Panc1 (cell line): ENCODE results near the gene SSTR5. TPM values are rescaled to one million over a fixed set of nuclear protein-coding genes. Genes with fewer than 3 reads are reported as not detected.

Source experiments
- ATAC-seq: fragments of 200-7000 bp; cut with Tn5 transposase; 2 replicates; pipeline ENCODE4 v1.9.1; 2020; ENCODE audit warnings: mild to moderate bottlenecking, moderate library complexity
- BruUV-seq: library from RNA; stranded (reverse); fragments of 400-500 nt; replicated peaks from 2 replicates; lab custom pipeline; 2021; lab: Mats Ljungman, UMichigan
- CTCF ChIA-PET: fragments of 300-600 bp; sonication (Branson Sonifier 250); formaldehyde crosslinking; loops from one replicate; lab custom pipeline; 2022; ENCODE audit warnings: antibody characterized with exemption; lab: Charles Lee
- POLR2A ChIA-PET: fragments of 300-600 bp; sonication (Branson Sonifier 250); formaldehyde crosslinking; loops from one replicate; lab custom pipeline; 2022; ENCODE audit warnings: antibody characterized with exemption; lab: Charles Lee
- DNase-seq: peaks from one replicate; pipeline ENCODE4 v3.0.0-alpha.2; 2010; ENCODE audit warnings: low read depth, low spot score
- H3K27ac ChIP-seq: 2 replicates; pipeline ENCODE4 v1.5.1; 2011; ENCODE audit warnings: mild to moderate bottlenecking, low read length, inconsistent platforms
- H3K27me3 ChIP-seq: fragments of 200-500 bp; sonication (Bioruptor generic); 2 replicates; pipeline ENCODE4 v1.6.0; 2014; ENCODE audit warnings: low read length, inconsistent platforms; ENCODE audit not compliant: control insufficient read depth, insufficient read depth
- H3K36me3 ChIP-seq: fragments of 200-500 bp; sonication (Bioruptor generic); 2 replicates; pipeline ENCODE4 v1.5.1; 2014; ENCODE audit warnings: inconsistent platforms, mild to moderate bottlenecking, low read length, moderate library complexity; ENCODE audit not compliant: control insufficient read depth, insufficient read depth
- H3K4me1 ChIP-seq: 2 replicates; pipeline ENCODE4 v1.5.1; 2011; ENCODE audit warnings: inconsistent platforms, mild to moderate bottlenecking, low read length, moderate library complexity; ENCODE audit not compliant: control insufficient read depth, insufficient read depth
- H3K4me3 ChIP-seq, 2 experiments: 2 replicates each; pipeline ENCODE4 v1.5.1; 2011 to 2012; ENCODE audit warnings: low read depth in 2 of 2, low read length in 2 of 2, mild to moderate bottlenecking in 2 of 2, inconsistent platforms in 1 of 2, moderate library complexity in 1 of 2
- H3K9me3 ChIP-seq: fragments of 200-500 bp; sonication (Bioruptor generic); 2 replicates; pipeline ENCODE4 v1.5.1; 2014; ENCODE audit warnings: low read depth, mild to moderate bottlenecking, inconsistent platforms, low read length, moderate library complexity; ENCODE audit not compliant: control insufficient read depth, insufficient read depth
- POLR2AphosphoS5 ChIP-seq: IDR thresholded peaks from 2 replicates; pipeline ENCODE4 v1.6.1; 2012; ENCODE audit warnings: mild to moderate bottlenecking, low read depth, low read length, moderate library complexity
- SIN3A ChIP-seq: IDR thresholded peaks from 2 replicates; pipeline ENCODE4 v1.6.1; 2012; ENCODE audit warnings: low read depth, mild to moderate bottlenecking, low read length, moderate library complexity, borderline replicate concordance; ENCODE audit not compliant: insufficient read depth
- TCF7L2 ChIP-seq: IDR thresholded peaks from 2 replicates; pipeline ENCODE4 v1.6.1; 2011; ENCODE audit warnings: mild to moderate bottlenecking, low read depth, low read length, inconsistent platforms
- in situ Hi-C: cut with HindIII; loops from 2 replicates; pipeline ENCODE4 v1.10.0; 2016; ENCODE audit warnings: low sequenced_read_pairs, low pct_unique_long_range_greater_than_20kb
- intact Hi-C: fragments of 100-400 bp; cut with micrococcal nuclease; formaldehyde crosslinking; loops from one replicate; pipeline ENCODE4 v1.10.0; 2022; ENCODE audit not compliant: unreplicated experiment
- total RNA-seq: library from RNA; stranded (reverse); gene quantifications from one replicate; pipeline ENCODE4 v1.2.1, GENCODE V29; 2021; ENCODE audit not compliant: unreplicated experiment
- TF ChIP-seq, protein P1 (sequence below): fragments of 450-650 bp; IDR thresholded peaks from 2 replicates; pipeline ENCODE4 v1.5.1; 2017; ENCODE audit warnings: mild to moderate bottlenecking
- TF ChIP-seq, protein P2 (sequence below), 2 experiments: IDR thresholded peaks; 2 replicates each; pipeline ENCODE4 v1.6.1; 2011 to 2012; ENCODE audit warnings: low read depth in 2 of 2, control low read depth in 1 of 2, low read length in 1 of 2, mild to moderate bottlenecking in 1 of 2, moderate library complexity in 1 of 2; ENCODE audit not compliant: insufficient read depth in 1 of 2

SSTR5 gene
- total RNA-seq, 1 experiment from 2014 or later, result 2.8 TPM

DNA sequence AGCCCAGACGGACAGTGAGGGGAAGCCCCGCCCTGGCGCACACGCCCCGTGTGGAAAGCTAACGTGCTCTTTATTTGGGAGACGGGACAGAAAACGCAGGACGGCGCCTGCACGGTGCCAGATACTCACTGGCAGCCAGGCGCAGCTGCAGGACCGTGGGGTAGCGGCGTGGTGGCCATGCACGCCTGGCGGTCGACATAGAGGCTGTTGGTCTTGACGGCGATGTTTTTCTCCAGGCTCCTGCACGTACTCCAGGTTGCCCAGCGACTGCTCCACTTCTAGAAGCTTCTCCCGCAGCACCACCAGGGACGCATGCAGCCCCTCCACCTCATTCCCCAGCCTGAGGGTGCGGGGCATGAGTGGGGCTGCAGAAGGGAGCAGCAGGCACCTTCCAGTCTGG lies 28.6 kb downstream of the SSTR5 start:
- no peak overlapping the region for H3K27ac ChIP-seq
- intact Hi-C loops, result no loop called here
- ChIA-PET CTCF (no interaction called here), POLR2A (no interaction called here)
- H3K27me3 ChIP-seq, result no peaks in the 10 kb centered on the region
- no TSS peak for BruUV-seq
- in situ Hi-C loops, result no loop called here
- ATAC-seq, result peak; percentile 2; the same call in 1 of the 2 replicates
- no peaks in the 10 kb centered on the region for H3K36me3 ChIP-seq
- peaks cover 37% of the 10 kb centered on the region for H3K4me1 ChIP-seq
- no peak for DNase-seq
- TF ChIP-seq, protein P1, sequence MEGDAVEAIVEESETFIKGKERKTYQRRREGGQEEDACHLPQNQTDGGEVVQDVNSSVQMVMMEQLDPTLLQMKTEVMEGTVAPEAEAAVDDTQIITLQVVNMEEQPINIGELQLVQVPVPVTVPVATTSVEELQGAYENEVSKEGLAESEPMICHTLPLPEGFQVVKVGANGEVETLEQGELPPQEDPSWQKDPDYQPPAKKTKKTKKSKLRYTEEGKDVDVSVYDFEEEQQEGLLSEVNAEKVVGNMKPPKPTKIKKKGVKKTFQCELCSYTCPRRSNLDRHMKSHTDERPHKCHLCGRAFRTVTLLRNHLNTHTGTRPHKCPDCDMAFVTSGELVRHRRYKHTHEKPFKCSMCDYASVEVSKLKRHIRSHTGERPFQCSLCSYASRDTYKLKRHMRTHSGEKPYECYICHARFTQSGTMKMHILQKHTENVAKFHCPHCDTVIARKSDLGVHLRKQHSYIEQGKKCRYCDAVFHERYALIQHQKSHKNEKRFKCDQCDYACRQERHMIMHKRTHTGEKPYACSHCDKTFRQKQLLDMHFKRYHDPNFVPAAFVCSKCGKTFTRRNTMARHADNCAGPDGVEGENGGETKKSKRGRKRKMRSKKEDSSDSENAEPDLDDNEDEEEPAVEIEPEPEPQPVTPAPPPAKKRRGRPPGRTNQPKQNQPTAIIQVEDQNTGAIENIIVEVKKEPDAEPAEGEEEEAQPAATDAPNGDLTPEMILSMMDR, result no peak
- H3K4me3 ChIP-seq, result 0 out of 4 replicates have a peak overlapping the region, but pooled peaks of 1 of the 2 experiments have one; percentile 6
- H3K9me3 ChIP-seq, result no peaks in the 10 kb centered on the region

DNA sequence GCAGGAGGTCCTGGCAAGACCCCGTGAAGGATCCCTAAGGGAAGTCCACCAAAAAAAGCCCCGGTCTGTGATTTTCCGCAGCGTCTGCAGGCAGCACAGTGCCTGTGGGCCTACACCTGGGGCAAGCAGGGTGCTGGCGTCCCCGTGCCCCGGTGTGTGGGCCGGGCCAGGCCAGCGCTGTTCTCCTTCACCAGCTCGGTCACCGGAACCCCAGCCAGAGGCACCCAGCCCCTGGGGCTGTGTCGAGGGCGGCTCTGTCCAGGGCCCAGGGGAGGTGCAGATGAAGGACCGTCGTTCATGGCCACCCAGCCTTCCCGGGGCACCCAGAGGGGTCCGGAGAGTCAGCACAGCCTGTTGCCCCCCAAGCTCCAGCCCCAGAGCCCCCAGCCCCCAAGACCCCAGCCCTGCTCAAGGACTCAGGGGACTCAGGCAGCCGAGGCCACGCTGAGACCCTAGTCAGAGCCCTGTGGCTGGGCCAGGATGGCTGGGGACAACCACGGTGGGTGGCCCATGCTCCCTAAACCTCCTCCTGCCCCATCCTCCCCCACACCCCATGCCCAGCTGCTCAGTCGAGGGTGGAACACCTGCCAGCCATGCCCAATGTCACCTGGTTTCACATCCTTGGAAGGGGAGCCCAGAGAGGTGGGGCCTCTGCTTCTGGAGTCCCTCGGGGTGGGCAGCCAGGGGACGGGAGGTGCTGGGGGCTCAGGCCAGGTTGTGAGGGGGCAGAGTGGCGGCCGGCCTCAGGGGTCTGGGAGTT lies 29.2 kb downstream of the SSTR5 start:
- intact Hi-C loops, result no loop called here
- no peak overlapping the region for H3K4me3 ChIP-seq
- H3K27ac ChIP-seq, result no peak overlapping the region
- no peaks in the 10 kb centered on the region for H3K36me3 ChIP-seq
- POLR2A ChIA-PET, result no interaction called here
- H3K9me3 ChIP-seq, result no peaks in the 10 kb centered on the region
- DNase-seq (no peak), ATAC-seq (peak; percentile 20; the same call in 1 of the 2 replicates)
- in situ Hi-C loops, result no loop called here
- no peaks in the 10 kb centered on the region for H3K27me3 ChIP-seq
- BruUV-seq, result no TSS peak
- CTCF ChIA-PET, result no interaction called here
- H3K4me1 ChIP-seq, result peaks cover 37% of the 10 kb centered on the region
- TF ChIP-seq TCF7L2 (no peak), POLR2AphosphoS5 (no peak), SIN3A (no peak)
- TF ChIP-seq, protein P2, sequence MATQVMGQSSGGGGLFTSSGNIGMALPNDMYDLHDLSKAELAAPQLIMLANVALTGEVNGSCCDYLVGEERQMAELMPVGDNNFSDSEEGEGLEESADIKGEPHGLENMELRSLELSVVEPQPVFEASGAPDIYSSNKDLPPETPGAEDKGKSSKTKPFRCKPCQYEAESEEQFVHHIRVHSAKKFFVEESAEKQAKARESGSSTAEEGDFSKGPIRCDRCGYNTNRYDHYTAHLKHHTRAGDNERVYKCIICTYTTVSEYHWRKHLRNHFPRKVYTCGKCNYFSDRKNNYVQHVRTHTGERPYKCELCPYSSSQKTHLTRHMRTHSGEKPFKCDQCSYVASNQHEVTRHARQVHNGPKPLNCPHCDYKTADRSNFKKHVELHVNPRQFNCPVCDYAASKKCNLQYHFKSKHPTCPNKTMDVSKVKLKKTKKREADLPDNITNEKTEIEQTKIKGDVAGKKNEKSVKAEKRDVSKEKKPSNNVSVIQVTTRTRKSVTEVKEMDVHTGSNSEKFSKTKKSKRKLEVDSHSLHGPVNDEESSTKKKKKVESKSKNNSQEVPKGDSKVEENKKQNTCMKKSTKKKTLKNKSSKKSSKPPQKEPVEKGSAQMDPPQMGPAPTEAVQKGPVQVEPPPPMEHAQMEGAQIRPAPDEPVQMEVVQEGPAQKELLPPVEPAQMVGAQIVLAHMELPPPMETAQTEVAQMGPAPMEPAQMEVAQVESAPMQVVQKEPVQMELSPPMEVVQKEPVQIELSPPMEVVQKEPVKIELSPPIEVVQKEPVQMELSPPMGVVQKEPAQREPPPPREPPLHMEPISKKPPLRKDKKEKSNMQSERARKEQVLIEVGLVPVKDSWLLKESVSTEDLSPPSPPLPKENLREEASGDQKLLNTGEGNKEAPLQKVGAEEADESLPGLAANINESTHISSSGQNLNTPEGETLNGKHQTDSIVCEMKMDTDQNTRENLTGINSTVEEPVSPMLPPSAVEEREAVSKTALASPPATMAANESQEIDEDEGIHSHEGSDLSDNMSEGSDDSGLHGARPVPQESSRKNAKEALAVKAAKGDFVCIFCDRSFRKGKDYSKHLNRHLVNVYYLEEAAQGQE (IDR thresholded peaks at IDR 0.05; ENCODE audit: insufficient read depth in 1 of 2, low read depth in 2 of 2, low read length in 1 of 2), result no peak
- TF ChIP-seq, protein P1, result no peak
